HepG2 (cell line): Measurements from ENCODE around the gene FOXP3. TPM values are rescaled to one million over a fixed set of nuclear protein-coding genes. Genes with fewer than 3 reads are reported as not detected.

Experiments used
- ATAC-seq: fragments of 200-7000 bp; cut with Tn5 transposase; 3 replicates; pipeline ENCODE4 v1.9.1; 2020; ENCODE audit warnings: mild to moderate bottlenecking, moderate library complexity
- BruUV-seq: library from RNA; stranded (reverse); fragments of 400-500 nt; replicated peaks from 2 replicates; lab custom pipeline; 2021; lab: Mats Ljungman, UMichigan
- CTCF ChIA-PET: fragments of 300-600 bp; formaldehyde crosslinking; extraction: SDS; loops from one replicate; lab custom pipeline; 2021; ENCODE audit warnings: low total read pairs, inconsistent platforms, low intra/inter-chr PET ratio; lab: Yijun Ruan, JAX
- POLR2A ChIA-PET: fragments of 350-600 bp; sonication (Branson Sonifier 250); formaldehyde crosslinking; loops from one replicate; lab custom pipeline; 2020; ENCODE audit warnings: antibody characterized with exemption, inconsistent platforms; lab: Yijun Ruan, JAX
- DNase-seq: peaks from one replicate; pipeline ENCODE4 v3.0.0-alpha.2; 2015; ENCODE audit warnings: low spot score
- FAIRE-seq: peaks from 3 replicates; lab custom pipeline; 2011; peaks lifted over from hg19 to GRCh38; lab: Jason Lieb, UNC
- H2AFZ ChIP-seq: one replicate; pipeline ENCODE4 v1.6.1; 2011; ENCODE audit warnings: low read length, inconsistent platforms
- H3K27ac ChIP-seq: fragments of 300-600 bp; 3 replicates; pipeline ENCODE4 v1.8.0; 2011; ENCODE audit warnings: mixed run types, mild to moderate bottlenecking, mixed read lengths, low read length, inconsistent platforms; ENCODE audit not compliant: insufficient read depth; ENCODE audit errors: extremely low read length
- H3K27me3 ChIP-seq, 2 experiments: fragments of 200-600 bp in 1 of 2; 2 replicates in 1 of 2; 3 replicates in 1 of 2; pipeline versions ENCODE4 v1.6.0 to v1.8.0; 2011; ENCODE audit warnings: low read length in 2 of 2, mild to moderate bottlenecking in 2 of 2, moderate library complexity in 2 of 2, inconsistent platforms in 1 of 2; ENCODE audit not compliant: insufficient read depth in 2 of 2, control insufficient read depth in 1 of 2
- H3K36me3 ChIP-seq, 2 experiments: fragments of 200-600 bp in 1 of 2; replicated peaks in 1 of 2; 2 replicates in 1 of 2; 3 replicates in 1 of 2; pipeline versions ENCODE4 v1.5.1 to v1.8.0; 2011; ENCODE audit warnings: low read length in 2 of 2, inconsistent platforms in 1 of 2; ENCODE audit not compliant: insufficient read depth in 2 of 2, control insufficient read depth in 1 of 2
- H3K4me1 ChIP-seq: 2 replicates; pipeline ENCODE4 v1.5.1; 2012; ENCODE audit warnings: low read length, inconsistent platforms; ENCODE audit not compliant: insufficient read depth
- H3K4me2 ChIP-seq: 2 replicates; pipeline ENCODE4 v1.6.0; 2011; ENCODE audit warnings: low read depth, low read length, inconsistent platforms
- H3K4me3 ChIP-seq, 3 experiments: fragments of 200-600 bp in 1 of 3; sonication (generic), shearing (Covaris generic) in 1 of 3; replicated peaks in 1 of 3; 2 replicates each; pipeline ENCODE4 v1.5.1; 2011 to 2016; ENCODE audit warnings: low read length in 3 of 3, inconsistent platforms in 2 of 3, low read depth in 2 of 3, mild to moderate bottlenecking in 2 of 3, control low read depth in 1 of 3, mixed read lengths in 1 of 3; ENCODE audit not compliant: insufficient read depth in 1 of 3
- H3K79me2 ChIP-seq: one replicate; pipeline ENCODE4 v1.6.1; 2011; ENCODE audit warnings: low read length, inconsistent platforms; ENCODE audit not compliant: insufficient read depth
- H3K9ac ChIP-seq: 2 replicates; pipeline ENCODE4 v1.6.0; 2011; ENCODE audit warnings: mild to moderate bottlenecking, low read depth, low read length, inconsistent platforms; ENCODE audit not compliant: insufficient read depth
- H3K9me3 ChIP-seq: 2 replicates; pipeline ENCODE4 v1.5.1; 2012; ENCODE audit warnings: mild to moderate bottlenecking, low read length
- H4K20me1 ChIP-seq: 2 replicates; pipeline ENCODE4 v1.6.0; 2011; ENCODE audit warnings: inconsistent platforms, mild to moderate bottlenecking, low read length, moderate library complexity; ENCODE audit not compliant: insufficient read depth
- CCAR2 ChIP-seq: fragments of 200-400 bp; formaldehyde crosslinking; optimal IDR thresholded peaks from 2 replicates; pipeline ENCODE3; 2018; ENCODE audit warnings: low read depth, mild to moderate bottlenecking, low read length, moderate library complexity
- KLF9 ChIP-seq: IDR thresholded peaks from 2 replicates; pipeline ENCODE4 v1.6.1; 2016; ENCODE audit warnings: low read depth
- NFKBIZ ChIP-seq: IDR thresholded peaks from 2 replicates; pipeline ENCODE4 v1.6.1; 2018; ENCODE audit warnings: missing genetic modification reagents, missing compliant biosample characterization
- POLR2G ChIP-seq: fragments of 200-400 bp; formaldehyde crosslinking; IDR thresholded peaks from 2 replicates; pipeline ENCODE4 v1.6.1; 2018; ENCODE audit warnings: mild to moderate bottlenecking, low read depth, low read length, moderate library complexity
- SOX5 ChIP-seq: IDR thresholded peaks from 2 replicates; pipeline ENCODE4 v1.6.1; 2016; ENCODE audit warnings: borderline replicate concordance
- ZNF674 ChIP-seq: sonication (generic); formaldehyde crosslinking; IDR thresholded peaks from 2 replicates; pipeline ENCODE4 v1.5.0; 2020; ENCODE audit warnings: low read depth, mild to moderate bottlenecking, missing genetic modification reagents
- ZNF790 ChIP-seq: sonication (generic); formaldehyde crosslinking; IDR thresholded peaks from 2 replicates; pipeline ENCODE4 v1.8.0; 2022; ENCODE audit warnings: missing genetic modification reagents, mild to moderate bottlenecking, borderline replicate concordance
- WGBS: methylation state at CpG from one replicate; pipeline ENCODE4 v1.1.6; 2017; ENCODE audit warnings: low lambda C conversion rate; 5-methylcytosine and 5-hydroxymethylcytosine counted together
- in situ Hi-C: cut with HindIII; loops from 2 replicates; pipeline ENCODE4 v1.10.0; 2017; ENCODE audit warnings: low pct_unique_long_range_greater_than_20kb; ENCODE audit not compliant: extremely low pct_ligation_motif_present
- intact Hi-C: fragments of 100-400 bp; cut with micrococcal nuclease; formaldehyde crosslinking; loops from one replicate; pipeline ENCODE4 v1.10.0; 2022; ENCODE audit not compliant: unreplicated experiment
- polyA plus RNA-seq, 8 experiments: library from polyadenylated mRNA; depleted of rRNA in 3 of 8; stranded (reverse) in 7 of 8; unstranded in 1 of 8; fragments of >200 nt; fragmentation: Illumina TruSeq in 4 of 8; extraction: Trizol in 4 of 8; gene quantifications; 2 replicates each; pipeline versions ENCODE4 v1.2.1 to v1.2.3, GENCODE V29; 2011 to 2016; ENCODE audit warnings: low read depth in 4 of 8, missing spikeins in 1 of 8, mixed read lengths in 1 of 8; ENCODE audit not compliant: insufficient read depth in 1 of 8
- total RNA-seq, 5 experiments: library from RNA; depleted of rRNA; stranded (reverse); fragments of >200 nt; fragmentation: Illumina TruSeq; extraction: Trizol; gene quantifications; 2 replicates each; pipeline ENCODE4 v1.2.3, GENCODE V29; 2016; ENCODE audit warnings: low read depth in 1 of 5
- TF ChIP-seq, protein P1 (sequence below): conservative IDR thresholded peaks from 2 replicates; pipeline ENCODE4 v1.6.1; 2018; ENCODE audit warnings: missing genetic modification reagents
- TF ChIP-seq, protein P2 (sequence below): sonication (generic); formaldehyde crosslinking; IDR thresholded peaks from 2 replicates; pipeline ENCODE4 v1.4.0; 2020; ENCODE audit warnings: missing genetic modification reagents
- TF ChIP-seq, protein P3 (sequence below): sonication (generic); formaldehyde crosslinking; IDR thresholded peaks from 2 replicates; pipeline ENCODE4 v1.5.1; 2020; ENCODE audit warnings: mild to moderate bottlenecking, missing genetic modification reagents, moderate library complexity
- TF ChIP-seq, protein P4 (sequence below): sonication (generic); formaldehyde crosslinking; IDR thresholded peaks from 2 replicates; pipeline ENCODE4 v1.8.1; 2022; ENCODE audit warnings: mild to moderate bottlenecking, missing genetic modification reagents

Gene FOXP3
- total and polyA plus RNA-seq, 2 of the 13 experiments (the other 11 are each of a cell fraction or from before 2014, with no cell fraction given) = 0.04 TPM; not detected in 1

DNA sequence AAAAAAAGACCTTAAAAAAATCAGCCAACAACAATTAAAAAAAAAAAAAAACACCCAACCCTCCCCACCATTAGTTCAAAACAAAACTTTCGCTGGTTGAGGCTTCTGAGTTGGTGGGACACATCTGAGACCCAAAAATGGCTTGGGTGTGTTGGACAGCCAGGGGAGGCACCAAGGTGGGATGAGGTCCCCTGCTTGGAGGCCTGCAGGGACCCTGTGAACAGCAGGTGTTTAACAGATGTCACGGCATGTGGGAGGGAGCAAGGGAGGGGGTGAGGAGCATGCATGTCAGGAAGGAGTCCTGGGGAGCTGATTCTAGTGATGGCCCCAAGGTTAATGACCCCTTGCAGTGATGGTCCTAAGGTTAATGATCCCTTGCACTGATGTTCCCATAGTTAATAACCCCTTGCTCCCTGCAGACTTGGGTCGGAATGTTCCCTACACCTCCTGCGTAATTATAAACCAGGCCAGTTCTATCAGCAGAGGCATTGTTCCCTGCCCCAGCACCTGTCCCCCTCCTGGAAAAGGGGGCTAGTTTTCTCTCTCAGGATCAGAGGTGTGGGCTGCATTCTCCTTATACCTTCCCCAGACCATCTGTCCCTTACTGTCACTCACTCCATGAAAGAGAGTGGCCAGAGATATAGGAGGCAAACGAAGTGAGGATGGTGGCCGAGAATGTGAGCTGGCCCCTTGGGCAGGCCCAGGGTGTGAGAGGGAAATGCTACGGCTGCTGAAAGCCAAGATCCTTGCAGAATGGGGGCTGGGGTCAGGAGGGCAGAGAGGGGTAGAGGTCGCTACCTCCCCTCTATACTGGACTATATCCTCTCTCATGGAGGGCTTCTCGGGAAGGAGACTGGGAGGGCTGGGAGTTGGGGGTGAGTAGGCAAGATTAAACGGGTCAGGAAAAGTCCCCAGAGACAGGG lies 2.3 kb upstream of the FOXP3 start (continued):
- TF ChIP-seq, protein P1, sequence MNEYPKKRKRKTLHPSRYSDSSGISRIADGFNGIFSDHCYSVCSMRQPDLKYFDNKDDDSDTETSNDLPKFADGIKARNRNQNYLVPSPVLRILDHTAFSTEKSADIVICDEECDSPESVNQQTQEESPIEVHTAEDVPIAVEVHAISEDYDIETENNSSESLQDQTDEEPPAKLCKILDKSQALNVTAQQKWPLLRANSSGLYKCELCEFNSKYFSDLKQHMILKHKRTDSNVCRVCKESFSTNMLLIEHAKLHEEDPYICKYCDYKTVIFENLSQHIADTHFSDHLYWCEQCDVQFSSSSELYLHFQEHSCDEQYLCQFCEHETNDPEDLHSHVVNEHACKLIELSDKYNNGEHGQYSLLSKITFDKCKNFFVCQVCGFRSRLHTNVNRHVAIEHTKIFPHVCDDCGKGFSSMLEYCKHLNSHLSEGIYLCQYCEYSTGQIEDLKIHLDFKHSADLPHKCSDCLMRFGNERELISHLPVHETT (CRISPR knock-in tag) = no peak
- no peak for TF ChIP-seq KLF9 (CRISPR knock-in tag)
- TF ChIP-seq, all 625 proteins: peak for 0

DNA sequence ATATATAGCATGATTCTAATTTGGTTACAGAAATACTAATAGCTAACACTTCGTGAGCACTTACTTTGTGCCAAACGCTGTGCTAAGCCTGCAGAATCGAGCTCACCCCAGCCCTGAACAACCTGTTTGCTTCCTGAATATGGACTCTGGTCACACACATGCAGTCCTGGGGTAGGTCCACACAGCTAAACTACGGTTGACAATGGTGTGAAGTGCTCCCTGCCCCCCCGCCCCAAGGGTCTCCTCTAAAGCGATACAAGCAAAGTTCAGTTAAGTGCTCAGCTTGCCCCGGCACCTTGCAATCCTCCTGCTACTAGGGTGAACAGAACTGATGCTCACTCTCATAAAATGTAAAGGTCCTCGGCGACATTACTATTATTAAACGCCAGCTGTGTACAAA lies 879 bp downstream of the FOXP3 start:
- Histone ChIP-seq H3K36me3 (no peaks in the 10 kb centered on the region), H2AFZ (no peak overlapping the region), H3K9me3 (no peaks in the 10 kb centered on the region), H3K9ac (no peak overlapping the region), H3K4me2 (0 out of 2 replicates have a peak overlapping the region, but pooled peaks have one; percentile 23), H3K4me1 (peaks cover 26% of the 10 kb centered on the region), H3K79me2 (no peaks in the 10 kb centered on the region), H4K20me1 (no peaks in the 10 kb centered on the region), H3K27me3 (no peaks in the 10 kb centered on the region; a peak in 1 of 5 replicates), H3K27ac (no peak overlapping the region), H3K4me3 (no peak overlapping the region)
- TF ChIP-seq, protein P2, sequence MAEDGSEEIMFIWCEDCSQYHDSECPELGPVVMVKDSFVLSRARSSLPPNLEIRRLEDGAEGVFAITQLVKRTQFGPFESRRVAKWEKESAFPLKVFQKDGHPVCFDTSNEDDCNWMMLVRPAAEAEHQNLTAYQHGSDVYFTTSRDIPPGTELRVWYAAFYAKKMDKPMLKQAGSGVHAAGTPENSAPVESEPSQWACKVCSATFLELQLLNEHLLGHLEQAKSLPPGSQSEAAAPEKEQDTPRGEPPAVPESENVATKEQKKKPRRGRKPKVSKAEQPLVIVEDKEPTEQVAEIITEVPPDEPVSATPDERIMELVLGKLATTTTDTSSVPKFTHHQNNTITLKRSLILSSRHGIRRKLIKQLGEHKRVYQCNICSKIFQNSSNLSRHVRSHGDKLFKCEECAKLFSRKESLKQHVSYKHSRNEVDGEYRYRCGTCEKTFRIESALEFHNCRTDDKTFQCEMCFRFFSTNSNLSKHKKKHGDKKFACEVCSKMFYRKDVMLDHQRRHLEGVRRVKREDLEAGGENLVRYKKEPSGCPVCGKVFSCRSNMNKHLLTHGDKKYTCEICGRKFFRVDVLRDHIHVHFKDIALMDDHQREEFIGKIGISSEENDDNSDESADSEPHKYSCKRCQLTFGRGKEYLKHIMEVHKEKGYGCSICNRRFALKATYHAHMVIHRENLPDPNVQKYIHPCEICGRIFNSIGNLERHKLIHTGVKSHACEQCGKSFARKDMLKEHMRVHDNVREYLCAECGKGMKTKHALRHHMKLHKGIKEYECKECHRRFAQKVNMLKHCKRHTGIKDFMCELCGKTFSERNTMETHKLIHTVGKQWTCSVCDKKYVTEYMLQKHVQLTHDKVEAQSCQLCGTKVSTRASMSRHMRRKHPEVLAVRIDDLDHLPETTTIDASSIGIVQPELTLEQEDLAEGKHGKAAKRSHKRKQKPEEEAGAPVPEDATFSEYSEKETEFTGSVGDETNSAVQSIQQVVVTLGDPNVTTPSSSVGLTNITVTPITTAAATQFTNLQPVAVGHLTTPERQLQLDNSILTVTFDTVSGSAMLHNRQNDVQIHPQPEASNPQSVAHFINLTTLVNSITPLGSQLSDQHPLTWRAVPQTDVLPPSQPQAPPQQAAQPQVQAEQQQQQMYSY = no peak
- TF ChIP-seq, protein P3, sequence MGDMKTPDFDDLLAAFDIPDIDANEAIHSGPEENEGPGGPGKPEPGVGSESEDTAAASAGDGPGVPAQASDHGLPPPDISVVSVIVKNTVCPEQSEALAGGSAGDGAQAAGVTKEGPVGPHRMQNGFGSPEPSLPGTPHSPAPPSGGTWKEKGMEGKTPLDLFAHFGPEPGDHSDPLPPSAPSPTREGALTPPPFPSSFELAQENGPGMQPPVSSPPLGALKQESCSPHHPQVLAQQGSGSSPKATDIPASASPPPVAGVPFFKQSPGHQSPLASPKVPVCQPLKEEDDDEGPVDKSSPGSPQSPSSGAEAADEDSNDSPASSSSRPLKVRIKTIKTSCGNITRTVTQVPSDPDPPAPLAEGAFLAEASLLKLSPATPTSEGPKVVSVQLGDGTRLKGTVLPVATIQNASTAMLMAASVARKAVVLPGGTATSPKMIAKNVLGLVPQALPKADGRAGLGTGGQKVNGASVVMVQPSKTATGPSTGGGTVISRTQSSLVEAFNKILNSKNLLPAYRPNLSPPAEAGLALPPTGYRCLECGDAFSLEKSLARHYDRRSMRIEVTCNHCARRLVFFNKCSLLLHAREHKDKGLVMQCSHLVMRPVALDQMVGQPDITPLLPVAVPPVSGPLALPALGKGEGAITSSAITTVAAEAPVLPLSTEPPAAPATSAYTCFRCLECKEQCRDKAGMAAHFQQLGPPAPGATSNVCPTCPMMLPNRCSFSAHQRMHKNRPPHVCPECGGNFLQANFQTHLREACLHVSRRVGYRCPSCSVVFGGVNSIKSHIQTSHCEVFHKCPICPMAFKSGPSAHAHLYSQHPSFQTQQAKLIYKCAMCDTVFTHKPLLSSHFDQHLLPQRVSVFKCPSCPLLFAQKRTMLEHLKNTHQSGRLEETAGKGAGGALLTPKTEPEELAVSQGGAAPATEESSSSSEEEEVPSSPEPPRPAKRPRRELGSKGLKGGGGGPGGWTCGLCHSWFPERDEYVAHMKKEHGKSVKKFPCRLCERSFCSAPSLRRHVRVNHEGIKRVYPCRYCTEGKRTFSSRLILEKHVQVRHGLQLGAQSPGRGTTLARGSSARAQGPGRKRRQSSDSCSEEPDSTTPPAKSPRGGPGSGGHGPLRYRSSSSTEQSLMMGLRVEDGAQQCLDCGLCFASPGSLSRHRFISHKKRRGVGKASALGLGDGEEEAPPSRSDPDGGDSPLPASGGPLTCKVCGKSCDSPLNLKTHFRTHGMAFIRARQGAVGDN (CRISPR knock-in tag) = no peak
- no peak for TF ChIP-seq SOX5 (CRISPR knock-in tag)
- TF ChIP-seq CCAR2 = no peak
- no peak for TF ChIP-seq ZNF790 (CRISPR knock-in tag)
- TF ChIP-seq, protein P4, sequence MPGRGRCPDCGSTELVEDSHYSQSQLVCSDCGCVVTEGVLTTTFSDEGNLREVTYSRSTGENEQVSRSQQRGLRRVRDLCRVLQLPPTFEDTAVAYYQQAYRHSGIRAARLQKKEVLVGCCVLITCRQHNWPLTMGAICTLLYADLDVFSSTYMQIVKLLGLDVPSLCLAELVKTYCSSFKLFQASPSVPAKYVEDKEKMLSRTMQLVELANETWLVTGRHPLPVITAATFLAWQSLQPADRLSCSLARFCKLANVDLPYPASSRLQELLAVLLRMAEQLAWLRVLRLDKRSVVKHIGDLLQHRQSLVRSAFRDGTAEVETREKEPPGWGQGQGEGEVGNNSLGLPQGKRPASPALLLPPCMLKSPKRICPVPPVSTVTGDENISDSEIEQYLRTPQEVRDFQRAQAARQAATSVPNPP (CRISPR knock-in tag) = no peak
- no peak for TF ChIP-seq NFKBIZ
- TF ChIP-seq POLR2G = no peak
- TF ChIP-seq ZNF674 (CRISPR knock-in tag) = no peak
- in situ Hi-C loops = no loop called here
- POLR2A ChIA-PET = interaction anchor here (0.7 kb wide), 1 partner anchor 689 kb away, joined by 6 read pairs; no protein-coding TSS in a partner anchor
- BruUV-seq = no TSS peak
- intact Hi-C loops = no loop called here
- FAIRE-seq = no peak
- WGBS = 41% methylated on average over 8 of the region's 10 CpGs
- CTCF ChIA-PET = no interaction called here
- ATAC-seq = no peak
- no peak for DNase-seq
